ENCODE data around the gene TRIM5.
"Not testable (repeated sequence)": the region's sequence is repeated elsewhere in the genome, so short reads cannot be mapped to it uniquely, and the experiment has no call there.

TRIM5 gene

GRCh38 chr11:5689551-5689983, 4.7 kb upstream of the TRIM5 start, which contains the start of gene TRIM22:
Gene TRIM22, plus strand, starts transcription at chr11:5689790. Its CDS starts 6,443 bp downstream, at chr11:5696233.
- no peak for DNase-seq (ENCODE audit: low spot score)

- DNase-seq (ENCODE audit: low spot score) = no peak
Measured at GRCh38 chr11:5688482-5688881, 3.6 kb upstream of the TRIM5 start.

DNA sequence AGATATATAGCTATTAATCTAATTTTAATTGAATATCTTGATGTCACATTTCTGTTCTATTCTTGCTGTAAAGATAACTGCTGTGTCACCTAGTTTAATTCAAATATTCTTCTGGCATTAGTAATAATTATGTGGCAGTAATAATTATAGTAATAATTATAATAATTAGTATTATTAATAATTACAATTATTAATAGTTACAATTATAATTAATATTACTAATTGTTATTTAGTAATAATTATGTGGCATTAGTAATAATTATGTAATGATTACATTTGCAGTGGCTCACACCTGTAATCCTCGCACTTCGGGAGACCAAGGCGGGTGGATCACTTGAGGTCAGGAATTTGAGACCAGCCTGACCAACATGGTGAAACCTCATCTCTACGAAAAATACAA, 1.6 kb upstream of the TRIM5 start:
- no peak for DNase-seq (ENCODE audit: low spot score)

GRCh38 chr11:5684036-5684645, 733 bp downstream of the TRIM5 start:
- no peak for DNase-seq (ENCODE audit: low spot score)

- not testable (repeated sequence) for DNase-seq (ENCODE audit: low spot score)
Measured at GRCh38 chr11:5683620-5684019, 1.3 kb downstream of the TRIM5 start.

DNA sequence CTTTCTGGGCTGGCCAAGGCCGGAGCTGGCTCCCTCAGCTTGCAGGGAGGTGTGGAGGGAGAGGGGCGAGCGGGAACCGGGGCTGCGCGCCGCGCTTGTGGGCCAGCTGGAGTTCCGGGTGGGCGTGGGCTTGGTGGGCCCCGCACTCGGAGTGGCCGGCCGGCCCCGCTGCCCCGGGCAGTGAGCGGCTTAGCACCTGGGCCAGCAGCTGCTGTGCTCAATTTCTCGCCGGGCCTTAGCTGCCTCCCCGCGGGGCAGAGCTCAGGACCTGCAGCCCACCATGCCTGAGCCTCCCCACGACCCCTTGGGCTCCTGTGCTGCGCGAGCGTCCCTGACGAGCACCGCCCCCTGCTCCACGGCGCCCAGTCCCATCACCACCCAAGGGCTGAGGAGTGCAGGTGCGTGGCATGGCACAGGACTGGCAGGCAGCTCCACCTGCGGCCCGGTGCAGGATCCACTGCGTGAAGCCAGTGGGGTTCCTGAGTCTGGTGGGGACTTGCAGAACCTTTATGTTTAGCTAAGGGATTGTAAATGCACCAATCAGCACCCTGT, 1.9 kb downstream of the TRIM5 start:
- DNase-seq (ENCODE audit: low spot score) = not testable (repeated sequence)

GRCh38 chr11:5679811-5680210, 5.1 kb downstream of the TRIM5 start:
- no peak for DNase-seq (ENCODE audit: low spot score)

GRCh38 chr11:5674391-5674790, 10.5 kb downstream of the TRIM5 start:
- no peak for DNase-seq (ENCODE audit: low spot score)

- DNase-seq (ENCODE audit: low spot score) = no peak
Measured at GRCh38 chr11:5671831-5672230, 13.0 kb downstream of the TRIM5 start.

- no peak for DNase-seq (ENCODE audit: low spot score)
Measured at GRCh38 chr11:5666402-5666793, 18.5 kb downstream of the TRIM5 start.

GRCh38 chr11:5665746-5666401, 19.0 kb downstream of the TRIM5 start:
- DNase-seq (ENCODE audit: low spot score) = no peak

GRCh38 chr11:5665051-5665570, 19.8 kb downstream of the TRIM5 start:
- DNase-seq (ENCODE audit: low spot score) = no peak

GRCh38 chr11:5663511-5663910, 21.4 kb downstream of the TRIM5 start:
- no peak for DNase-seq (ENCODE audit: low spot score)

- DNase-seq (ENCODE audit: low spot score) = no peak
Measured at GRCh38 chr11:5658318-5658717, 26.6 kb downstream of the TRIM5 start.

- DNase-seq (ENCODE audit: low spot score) = not testable (repeated sequence)
Measured at GRCh38 chr11:5656956-5657355, 27.9 kb downstream of the TRIM5 start.

- no peak for DNase-seq (ENCODE audit: low spot score)
Measured at GRCh38 chr11:5655474-5655873, 29.4 kb downstream of the TRIM5 start.

DNA sequence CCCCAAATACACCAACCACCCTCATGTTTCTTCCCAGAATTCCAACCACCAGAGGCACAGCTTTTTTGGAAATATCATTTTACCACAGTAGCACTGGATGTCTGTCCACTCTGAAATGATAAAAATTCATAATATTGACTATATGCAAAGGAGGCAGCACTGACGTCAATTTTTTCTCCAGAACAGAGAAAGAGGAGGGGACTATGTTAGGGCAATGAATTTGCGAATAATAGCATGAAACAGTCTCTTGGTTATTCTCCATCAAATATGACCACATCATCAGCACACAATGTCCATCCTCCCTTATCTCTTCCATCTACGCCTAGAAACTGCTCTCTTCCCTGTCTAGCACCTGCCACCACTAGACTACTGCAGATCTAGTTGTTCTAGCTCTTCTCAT, 38.7 kb downstream of the TRIM5 start:
- no peak for DNase-seq (ENCODE audit: low spot score)

- DNase-seq (ENCODE audit: low spot score) = no peak
Measured at GRCh38 chr11:5643585-5643984, 41.3 kb downstream of the TRIM5 start.

DNA sequence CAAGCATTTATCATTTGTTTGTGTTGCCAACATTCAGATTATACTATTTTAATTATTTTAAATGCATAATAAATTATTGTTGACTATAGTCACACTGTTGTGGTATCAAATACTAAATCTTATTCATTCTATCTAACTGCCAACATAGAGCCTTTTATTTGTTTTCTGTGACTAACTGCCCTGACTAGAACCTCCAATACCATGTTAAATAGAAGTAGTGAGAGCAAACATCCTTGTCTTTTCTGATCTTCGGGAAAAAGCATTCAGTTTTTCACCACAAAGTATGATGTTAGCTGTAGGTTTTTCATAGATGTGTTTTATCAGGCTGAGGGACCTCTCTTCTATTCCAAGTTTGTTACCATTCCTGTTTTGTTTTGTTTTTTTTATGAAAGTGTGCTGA, 44.9 kb downstream of the TRIM5 start:
- DNase-seq (ENCODE audit: low spot score) = no peak

GRCh38 chr11:5631969-5632635, 52.8 kb downstream of the TRIM5 start:
- no peak for DNase-seq (ENCODE audit: low spot score)

GRCh38 chr11:5631417-5631816, 53.5 kb downstream of the TRIM5 start:
- DNase-seq (ENCODE audit: low spot score) = no peak

GRCh38 chr11:5626196-5626595, 58.7 kb downstream of the TRIM5 start:
- DNase-seq (ENCODE audit: low spot score) = no peak

DNA sequence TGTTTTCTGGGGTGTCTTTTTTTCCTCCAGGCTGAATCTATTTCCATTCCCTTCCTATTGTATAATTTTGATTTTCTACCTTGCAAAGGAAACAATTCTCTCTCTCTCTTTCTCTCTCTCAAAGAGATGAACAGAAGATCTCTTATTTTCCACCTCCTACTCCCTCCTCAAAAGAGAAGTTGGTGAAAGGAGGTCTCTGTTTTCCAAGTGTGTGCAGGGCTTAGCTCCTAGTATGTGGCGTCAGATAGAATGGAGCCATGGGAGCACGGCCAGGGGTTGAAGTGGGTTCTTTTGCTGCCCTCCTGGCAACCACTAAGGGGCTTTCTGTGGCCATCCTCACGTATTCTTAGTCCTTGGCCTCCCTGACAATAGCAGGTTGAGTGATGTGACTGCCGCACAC, 59.6 kb downstream of the TRIM5 start:
- DNase-seq (ENCODE audit: low spot score) = no peak
